Esophagus muscularis mucosa (tissue), 4 donors: Measurements from ENCODE around the gene CD33. TPM values are rescaled to one million over a fixed set of nuclear protein-coding genes. Genes with fewer than 3 reads are reported as not detected.
"Not testable (repeated sequence)": the region's sequence is repeated elsewhere in the genome, so short reads cannot be mapped to it uniquely, and the experiment has no call there.

Source experiments
- DNase-seq: peaks from one replicate; pipeline ENCODE4 v3.0.0-alpha.2; 2017; ENCODE audit errors: extremely low spot score
- H3K27ac ChIP-seq, 4 donors: fragments of 200-600 bp; sonication (generic); replicated peaks in 1 of 4; 1 replicate in 3 of 4; 2 replicates in 1 of 4; pipeline ENCODE4 v1.5.1; 2016 to 2019; ENCODE audit warnings: mild to moderate bottlenecking in 1 of 4
- H3K27me3 ChIP-seq, 4 donors: fragments of 200-600 bp; sonication (generic); one replicate each; pipeline versions ENCODE4 v1.5.1 to v1.6.0; 2016 to 2019
- H3K36me3 ChIP-seq, 4 donors: fragments of 200-600 bp; sonication (generic); one replicate each; pipeline ENCODE4 v1.5.1; 2016 to 2019
- H3K4me1 ChIP-seq, 4 donors: fragments of 200-600 bp; sonication (generic); one replicate each; pipeline ENCODE4 v1.5.1; 2016 to 2019
- H3K4me3 ChIP-seq, 4 donors: fragments of 200-600 bp; sonication (generic); 1 replicate in 2 of 4; 2 replicates in 2 of 4; pipeline ENCODE4 v1.5.1; 2016 to 2019; ENCODE audit warnings: mild to moderate bottlenecking in 4 of 4, moderate library complexity in 1 of 4
- H3K9me3 ChIP-seq, 4 donors: fragments of 200-600 bp; sonication (generic); 1 replicate in 3 of 4; 2 replicates in 1 of 4; pipeline ENCODE4 v1.5.1; 2016 to 2019
- CTCF ChIP-seq, 3 experiments: fragments of 200-600 bp in 2 of 3; fragments of 450-650 bp in 1 of 3; sonication (generic) in 2 of 3; IDR thresholded peaks; one replicate each; pipeline ENCODE4 v1.5.1; 2017 to 2019; ENCODE audit warnings: antibody characterized with exemption in 3 of 3, mild to moderate bottlenecking in 2 of 3, moderate library complexity in 1 of 3
- EP300 ChIP-seq: sonication (generic); formaldehyde crosslinking; IDR thresholded peaks from one replicate; pipeline ENCODE4 v1.6.1; 2017; ENCODE audit warnings: antibody characterized with exemption
- POLR2A ChIP-seq: fragments of 450-650 bp; IDR thresholded peaks from one replicate; pipeline ENCODE4 v1.6.1; 2017; ENCODE audit warnings: antibody characterized with exemption, moderate library complexity, mild to moderate bottlenecking, low read depth
- POLR2AphosphoS5 ChIP-seq, 2 donors: sonication (generic); formaldehyde crosslinking; IDR thresholded peaks; one replicate each; pipeline ENCODE4 v1.6.1; 2017; ENCODE audit warnings: antibody characterized with exemption in 2 of 2
- WGBS: methylation state at CpG from one replicate; pipeline ENCODE4 v1.1.5; 2018; 5-methylcytosine and 5-hydroxymethylcytosine counted together
- intact Hi-C: fragments of 100-400 bp; cut with DNase I; formaldehyde crosslinking; loops from one replicate; pipeline ENCODE4 v1.15.1; 2023
- total RNA-seq, 4 donors: library from RNA; depleted of rRNA; stranded (reverse); fragments of >200 nt; gene quantifications; one replicate each; pipeline versions ENCODE4 v1.1.0 to v1.2.1, GENCODE V29; 2016

CD33 gene
- total RNA-seq: 1 to 10 TPM; 3.0 to 9.9 (median 5.5) TPM

GRCh38 chr19:51224898-51225393 lies at the start of gene CD33:
Gene CD33 (plus strand): TSS chr19:51225080. CDS start chr19:51225119, 39 bp downstream.
- peak; percentile 83 for DNase-seq
- Histone ChIP-seq H3K27me3 (peaks cover 0 to 29% (median 0%) of the 10 kb centered on the region in 4 donors), H3K4me3 (peak within 1 kb of the TSS; percentile 19 to 43 (median 30))
- H3K4me1 ChIP-seq, H3K9me3 ChIP-seq, H3K27ac ChIP-seq, H3K36me3 ChIP-seq, intact Hi-C loops: not testable (repeated sequence)
- 65% methylated on average over 11 of the region's 11 CpGs for WGBS

GRCh38 chr19:51179256-51179655 lies 45.6 kb upstream of the CD33 start:
- H3K27ac ChIP-seq: no peak overlapping the region
- peaks cover 0 to 48% (median 3%) of the 10 kb centered on the region in 4 donors for H3K27me3 ChIP-seq
- H3K4me3 ChIP-seq: no peak overlapping the region
- intact Hi-C loops: no loop called here
- H3K4me1 ChIP-seq: no peaks in the 10 kb centered on the region
- no peaks in the 10 kb centered on the region for H3K9me3 ChIP-seq
- no peaks in the 10 kb centered on the region for H3K36me3 ChIP-seq
- WGBS: 5% methylated on average over 1 of the region's 1 CpG
- TF ChIP-seq POLR2AphosphoS5 (IDR thresholded peaks at IDR 0.05): no peak
- TF ChIP-seq POLR2A: no peak
- DNase-seq: no peak

GRCh38 chr19:51181377-51181912 lies 43.4 kb upstream of the CD33 start:
- Histone ChIP-seq H3K27ac (no peak overlapping the region), H3K4me1 (no peaks in the 10 kb centered on the region), H3K27me3 (peaks cover 0 to 60% (median 3%) of the 10 kb centered on the region in 4 donors), H3K9me3 (no peaks in the 10 kb centered on the region), H3K36me3 (no peaks in the 10 kb centered on the region), H3K4me3 (no peak overlapping the region)
- intact Hi-C loops: no loop called here
- WGBS: 83% methylated on average over 3 of the region's 39 CpGs
- no peak for DNase-seq
- TF ChIP-seq POLR2AphosphoS5 (IDR thresholded peaks at IDR 0.05): no peak
- no peak for TF ChIP-seq POLR2A
- no peak for TF ChIP-seq EP300
- TF ChIP-seq CTCF (IDR thresholded peaks at IDR 0.05): no peak

GRCh38 chr19:51181913-51182419 lies 42.9 kb upstream of the CD33 start:
- WGBS: 62% methylated on average over 26 of the region's 31 CpGs
- Histone ChIP-seq H3K27ac (no peak overlapping the region), H3K27me3 (peaks cover 0 to 60% (median 3%) of the 10 kb centered on the region in 4 donors), H3K36me3 (no peaks in the 10 kb centered on the region), H3K4me3 (no peak overlapping the region), H3K4me1 (no peaks in the 10 kb centered on the region), H3K9me3 (no peaks in the 10 kb centered on the region)
- no peak for TF ChIP-seq POLR2A
- TF ChIP-seq POLR2AphosphoS5 (IDR thresholded peaks at IDR 0.05): no peak
- no peak for TF ChIP-seq CTCF (IDR thresholded peaks at IDR 0.05)
- no peak for TF ChIP-seq EP300
- DNase-seq: no peak
- intact Hi-C loops: no loop called here

GRCh38 chr19:51183629-51184028 lies 41.3 kb upstream of the CD33 start:
- no peaks in the 10 kb centered on the region for H3K36me3 ChIP-seq
- no peaks in the 10 kb centered on the region for H3K4me1 ChIP-seq
- no peak overlapping the region for H3K4me3 ChIP-seq
- no peak for DNase-seq
- H3K9me3 ChIP-seq: no peaks in the 10 kb centered on the region
- 75% methylated on average over 5 of the region's 8 CpGs for WGBS
- TF ChIP-seq EP300 (no peak), CTCF (IDR thresholded peaks at IDR 0.05) (no peak), POLR2A (no peak), POLR2AphosphoS5 (IDR thresholded peaks at IDR 0.05) (no peak)
- H3K27me3 ChIP-seq: peaks cover 0 to 58% (median 3%) of the 10 kb centered on the region in 4 donors
- intact Hi-C loops: no loop called here
- no peak overlapping the region for H3K27ac ChIP-seq
